SU-DHL-6 (cell line): ENCODE measurements around the gene CACNG1.

Experiments
- CTCF ChIP-seq: fragments of 200-600 bp; sonication (generic); IDR thresholded peaks from one replicate; pipeline ENCODE4 v1.5.1; 2017; ENCODE audit warnings: antibody characterized with exemption, mild to moderate bottlenecking, low read length, moderate library complexity; ENCODE audit not compliant: insufficient read depth, poor library complexity, severe bottlenecking
- EZH2phosphoT487 ChIP-seq: fragments of 200-600 bp; sonication (generic), shearing (Covaris generic); conservative IDR thresholded peaks from 2 replicates; pipeline ENCODE4 v1.6.1; 2018; ENCODE audit warnings: mild to moderate bottlenecking, antibody characterized with exemption, low read length, moderate library complexity, mixed read lengths

- TF ChIP-seq CTCF (no peak), EZH2phosphoT487 (no peak)
These were observed 4.8 kb downstream of the CACNG1 start for GRCh38 chr17:67049025-67049739.
